Measurements from ENCODE around the gene RSAD2. TPM values are rescaled to one million over a fixed set of nuclear protein-coding genes. Genes with fewer than 3 reads are reported as not detected.

RSAD2 gene
- total RNA-seq, 3 donors from 2014 or later = 2.8 to 4.3 (median 3.3) TPM

GRCh38 chr2:6920743-6921064 lies 43.1 kb downstream of the RSAD2 start:
- ATAC-seq (no peak), DNase-seq (no peak)
- Mint-ChIP-seq H3K4me3 (no peak overlapping the region), H3K4me1 (ENCODE audit: low read depth) (peaks cover 72% of the 10 kb centered on the region), H3K36me3 (ENCODE audit: insufficient read depth) (peaks cover 5% of the 10 kb centered on the region), H3K27me3 (ENCODE audit: low read depth) (no peaks in the 10 kb centered on the region), H3K9me3 (no peaks in the 10 kb centered on the region)

GRCh38 chr2:6921321-6921922 lies 43.8 kb downstream of the RSAD2 start:
- no peak for DNase-seq

GRCh38 chr2:6922201-6922656 lies 44.7 kb downstream of the RSAD2 start:
- ATAC-seq (no peak), DNase-seq (no peak)
- no peaks in the 10 kb centered on the region for H3K27me3 Mint-ChIP-seq (ENCODE audit: low read depth)
- no peaks in the 10 kb centered on the region for H3K9me3 Mint-ChIP-seq
- peaks cover 78% of the 10 kb centered on the region for H3K4me1 Mint-ChIP-seq (ENCODE audit: low read depth)
- H3K4me3 Mint-ChIP-seq = no peak overlapping the region
- peaks cover 15% of the 10 kb centered on the region for H3K36me3 Mint-ChIP-seq (ENCODE audit: insufficient read depth)

More at GRCh38 chr2:6921321-6921922, 43.8 kb downstream of the RSAD2 start:
- peaks cover 9% of the 10 kb centered on the region for H3K36me3 Mint-ChIP-seq (ENCODE audit: insufficient read depth)
- H3K27me3 Mint-ChIP-seq (ENCODE audit: low read depth) = no peaks in the 10 kb centered on the region
- no peak overlapping the region for H3K4me3 Mint-ChIP-seq
- peaks cover 73% of the 10 kb centered on the region for H3K4me1 Mint-ChIP-seq (ENCODE audit: low read depth)
- ATAC-seq = no peak
- H3K9me3 Mint-ChIP-seq = no peaks in the 10 kb centered on the region

- DNase-seq (no peak), ATAC-seq (no peak)
- peaks cover 83% of the 10 kb centered on the region for H3K4me1 Mint-ChIP-seq (ENCODE audit: low read depth)
- H3K27me3 Mint-ChIP-seq (ENCODE audit: low read depth) = no peaks in the 10 kb centered on the region
- H3K36me3 Mint-ChIP-seq (ENCODE audit: insufficient read depth) = peaks cover 20% of the 10 kb centered on the region
- H3K4me3 Mint-ChIP-seq = no peak overlapping the region
- H3K9me3 Mint-ChIP-seq = no peaks in the 10 kb centered on the region
Measured at GRCh38 chr2:6923319-6923718, 45.7 kb downstream of the RSAD2 start.

- peaks cover 25% of the 10 kb centered on the region for H3K36me3 Mint-ChIP-seq (ENCODE audit: insufficient read depth)
- H3K9me3 Mint-ChIP-seq = no peaks in the 10 kb centered on the region
- no peak for DNase-seq
- H3K27me3 Mint-ChIP-seq (ENCODE audit: low read depth) = no peaks in the 10 kb centered on the region
- no peak overlapping the region for H3K4me3 Mint-ChIP-seq
- H3K4me1 Mint-ChIP-seq (ENCODE audit: low read depth) = peaks cover 86% of the 10 kb centered on the region
- ATAC-seq = no peak
Measured at GRCh38 chr2:6924101-6924923, 46.7 kb downstream of the RSAD2 start.

GRCh38 chr2:6924924-6925409 lies 47.4 kb downstream of the RSAD2 start:
- Mint-ChIP-seq H3K9me3 (no peaks in the 10 kb centered on the region), H3K4me1 (ENCODE audit: low read depth) (peaks cover 85% of the 10 kb centered on the region), H3K36me3 (ENCODE audit: insufficient read depth) (peaks cover 25% of the 10 kb centered on the region), H3K4me3 (no peak overlapping the region), H3K27me3 (ENCODE audit: low read depth) (no peaks in the 10 kb centered on the region)
- ATAC-seq = no peak
- DNase-seq = no peak

GRCh38 chr2:6926071-6926732 lies 48.6 kb downstream of the RSAD2 start:
- DNase-seq (no peak), ATAC-seq (no peak)
- no peaks in the 10 kb centered on the region for H3K27me3 Mint-ChIP-seq (ENCODE audit: low read depth)
- H3K9me3 Mint-ChIP-seq = no peaks in the 10 kb centered on the region
- H3K4me1 Mint-ChIP-seq (ENCODE audit: low read depth) = peaks cover 75% of the 10 kb centered on the region
- no peak overlapping the region for H3K4me3 Mint-ChIP-seq
- peaks cover 27% of the 10 kb centered on the region for H3K36me3 Mint-ChIP-seq (ENCODE audit: insufficient read depth)

- DNase-seq (no peak), ATAC-seq (no peak)
- peaks cover 6% of the 10 kb centered on the region for H3K9me3 Mint-ChIP-seq
- H3K4me1 Mint-ChIP-seq (ENCODE audit: low read depth) = peaks cover 69% of the 10 kb centered on the region
- H3K36me3 Mint-ChIP-seq (ENCODE audit: insufficient read depth) = peaks cover 33% of the 10 kb centered on the region
- H3K27me3 Mint-ChIP-seq (ENCODE audit: low read depth) = no peaks in the 10 kb centered on the region
- H3K4me3 Mint-ChIP-seq = no peak overlapping the region
Measured at GRCh38 chr2:6927186-6927585, 49.6 kb downstream of the RSAD2 start.

GRCh38 chr2:6927753-6928152 lies 50.2 kb downstream of the RSAD2 start:
- H3K27me3 Mint-ChIP-seq (ENCODE audit: low read depth) = no peaks in the 10 kb centered on the region
- no peak for ATAC-seq
- H3K9me3 Mint-ChIP-seq = peaks cover 9% of the 10 kb centered on the region
- DNase-seq = no peak
- no peak overlapping the region for H3K4me3 Mint-ChIP-seq
- H3K4me1 Mint-ChIP-seq (ENCODE audit: low read depth) = peaks cover 69% of the 10 kb centered on the region
- H3K36me3 Mint-ChIP-seq (ENCODE audit: insufficient read depth) = peaks cover 33% of the 10 kb centered on the region

GRCh38 chr2:6928452-6928851 lies 50.9 kb downstream of the RSAD2 start:
- Mint-ChIP-seq H3K27me3 (ENCODE audit: low read depth) (no peaks in the 10 kb centered on the region), H3K4me3 (no peak overlapping the region), H3K4me1 (ENCODE audit: low read depth) (peaks cover 69% of the 10 kb centered on the region), H3K9me3 (peaks cover 9% of the 10 kb centered on the region), H3K36me3 (ENCODE audit: insufficient read depth) (peaks cover 33% of the 10 kb centered on the region)
- DNase-seq (no peak), ATAC-seq (no peak)

- Mint-ChIP-seq H3K27me3 (ENCODE audit: low read depth) (no peaks in the 10 kb centered on the region), H3K4me1 (ENCODE audit: low read depth) (peaks cover 66% of the 10 kb centered on the region), H3K36me3 (ENCODE audit: insufficient read depth) (peaks cover 28% of the 10 kb centered on the region), H3K4me3 (no peak overlapping the region), H3K9me3 (peaks cover 9% of the 10 kb centered on the region)
- DNase-seq = no peak
- ATAC-seq = no peak
Measured at GRCh38 chr2:6929196-6929819, 51.7 kb downstream of the RSAD2 start.

GRCh38 chr2:6930923-6931647 lies 53.5 kb downstream of the RSAD2 start:
- no peak for DNase-seq
- no peaks in the 10 kb centered on the region for H3K27me3 Mint-ChIP-seq (ENCODE audit: low read depth)

GRCh38 chr2:6931753-6932152 lies 54.2 kb downstream of the RSAD2 start:
- H3K9me3 Mint-ChIP-seq = peaks cover 9% of the 10 kb centered on the region
- peaks cover 26% of the 10 kb centered on the region for H3K36me3 Mint-ChIP-seq (ENCODE audit: insufficient read depth)
- H3K4me1 Mint-ChIP-seq (ENCODE audit: low read depth) = peaks cover 61% of the 10 kb centered on the region

More at GRCh38 chr2:6930923-6931647, 53.5 kb downstream of the RSAD2 start:
- Mint-ChIP-seq H3K9me3 (peaks cover 9% of the 10 kb centered on the region), H3K4me3 (no peak overlapping the region), H3K4me1 (ENCODE audit: low read depth) (peaks cover 64% of the 10 kb centered on the region), H3K36me3 (ENCODE audit: insufficient read depth) (peaks cover 31% of the 10 kb centered on the region)
- ATAC-seq = no peak

GRCh38 chr2:6932206-6932605 lies 54.6 kb downstream of the RSAD2 start:
- Mint-ChIP-seq H3K4me3 (no peak overlapping the region), H3K36me3 (ENCODE audit: insufficient read depth) (peaks cover 22% of the 10 kb centered on the region), H3K9me3 (peaks cover 9% of the 10 kb centered on the region), H3K27me3 (ENCODE audit: low read depth) (no peaks in the 10 kb centered on the region), H3K4me1 (ENCODE audit: low read depth) (peaks cover 60% of the 10 kb centered on the region)
- ATAC-seq (no peak), DNase-seq (no peak)

More at GRCh38 chr2:6931753-6932152, 54.2 kb downstream of the RSAD2 start:
- H3K4me3 Mint-ChIP-seq = no peak overlapping the region
- ATAC-seq (no peak), DNase-seq (no peak)
- H3K27me3 Mint-ChIP-seq (ENCODE audit: low read depth) = no peaks in the 10 kb centered on the region

Data from activated T-cell treated with anti-CD3 and anti-CD28 coated beads, Interleukin-2, amount 50 U/mL, for 4 hours (primary cell).